Mammary epithelial cell (primary cell): ENCODE measurements around the gene PTGES3L.

Experiments
- CTCF ChIP-seq, 2 donors: IDR thresholded peaks in 1 of 2; conservative IDR thresholded peaks in 1 of 2; 2 replicates each; pipeline ENCODE4 v1.5.1; 2011 to 2012; ENCODE audit warnings: inconsistent platforms in 2 of 2, low read length in 2 of 2, mild to moderate bottlenecking in 2 of 2, control low read depth in 1 of 2, low read depth in 1 of 2; ENCODE audit not compliant: insufficient read depth in 1 of 2; ENCODE audit errors: extremely low read depth in 1 of 2
- EZH2 ChIP-seq: IDR thresholded peaks from 2 replicates; pipeline ENCODE4 v1.6.1; 2012; ENCODE audit warnings: low read length, inconsistent platforms, borderline replicate concordance

DNA sequence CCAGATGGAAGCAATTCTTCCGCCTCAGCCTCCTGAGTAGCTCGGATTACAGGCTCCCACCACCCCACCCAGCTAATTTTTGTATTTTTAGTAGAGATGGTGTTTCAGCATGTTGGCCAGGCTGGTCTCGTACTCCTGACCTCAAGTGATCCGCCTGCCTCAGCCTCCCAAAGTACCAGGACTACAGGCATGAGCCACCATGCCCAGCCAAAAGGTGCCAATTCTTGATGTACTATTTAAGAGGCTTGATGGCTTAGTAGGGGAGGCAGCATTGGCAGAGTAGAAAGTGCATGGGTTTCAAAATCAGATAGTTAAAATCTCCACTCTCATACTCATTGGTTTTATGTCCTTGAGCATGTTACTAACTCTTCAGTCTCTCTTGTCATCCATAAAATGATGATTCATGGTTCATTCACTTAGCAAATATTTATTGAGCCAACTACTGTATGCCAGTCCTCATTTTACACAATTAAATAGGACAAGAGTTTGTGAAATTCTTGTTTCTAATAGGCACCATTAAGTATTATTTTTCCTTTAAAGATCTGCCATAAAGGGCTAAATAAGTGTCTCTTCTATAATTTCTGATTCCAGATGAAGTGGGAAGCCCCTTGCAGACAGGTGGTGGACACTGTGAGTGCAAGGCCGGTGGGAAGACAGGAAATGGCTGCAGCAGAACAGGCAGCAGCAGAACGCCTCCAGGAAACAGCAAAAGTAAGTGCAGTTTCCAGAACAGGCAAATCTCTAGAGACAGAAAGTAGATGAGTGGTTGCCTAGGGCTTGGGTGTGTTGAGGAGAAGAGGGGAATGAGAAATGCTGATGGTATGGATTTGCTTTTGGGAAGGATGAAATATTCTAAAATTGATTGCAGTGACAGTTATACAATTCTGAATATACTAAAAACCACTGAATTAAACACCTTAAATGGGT is 10.1 kb upstream of the PTGES3L start:
- TF ChIP-seq CTCF (conservative IDR thresholded peaks at IDR 0.05 in 1 of 2, IDR thresholded peaks at IDR 0.05 in 1 of 2; ENCODE audit: extremely low read depth in 1 of 2, insufficient read depth in 1 of 2, low read depth in 1 of 2, low read length in 2 of 2) (no peak), EZH2 (no peak)
